Stimulated activated naive B cell treated with anti-CD40 and anti-IgM and Interleukin-4, amounts not matched to agents 10 μg/mL and 1 μg/mL and 100 μg/mL, for 72 hours (primary cell): Measurements from ENCODE around the gene PDZRN3.

ENCODE experiments used
- ATAC-seq, 2 donors: fragments of 150-1000 bp; cut with Tn5 transposase; replicated peaks; 2 replicates each; pipeline ENCODE4 v1.10.0; 2021; ENCODE audit warnings: moderate library complexity in 1 of 2
- DNase-seq: peaks from one replicate; pipeline ENCODE4 v3.0.0; 2021
- H3K27ac Mint-ChIP-seq: one replicate; pipeline ENCODE4 v1.8.0; 2022; ENCODE audit warnings: mild to moderate bottlenecking, mixed read lengths
- H3K27me3 Mint-ChIP-seq, 2 donors: one replicate each; pipeline ENCODE4 v1.8.0; 2022; ENCODE audit warnings: mixed read lengths in 2 of 2
- H3K36me3 Mint-ChIP-seq, 2 donors: one replicate each; pipeline ENCODE4 v1.8.0; 2022; ENCODE audit warnings: mixed read lengths in 2 of 2, mild to moderate bottlenecking in 1 of 2
- H3K4me1 Mint-ChIP-seq, 2 donors: one replicate each; pipeline ENCODE4 v1.8.0; 2022; ENCODE audit warnings: mixed read lengths in 2 of 2, mild to moderate bottlenecking in 1 of 2
- H3K4me3 Mint-ChIP-seq, 2 donors: one replicate each; pipeline ENCODE4 v1.8.0; 2022; ENCODE audit warnings: mild to moderate bottlenecking in 2 of 2, mixed read lengths in 2 of 2, moderate library complexity in 1 of 2
- H3K9me3 Mint-ChIP-seq, 2 donors: one replicate each; pipeline ENCODE4 v1.8.0; 2022; ENCODE audit warnings: mixed read lengths in 2 of 2, mild to moderate bottlenecking in 1 of 2

Gene PDZRN3

GRCh38 chr3:73624821-73625665 is at the start of gene PDZRN3:
PDZRN3 (minus strand) TSS chr3:73624941.
- H3K4me3 Mint-ChIP-seq: no peak within 1 kb of the TSS
- no peak within 1 kb of the TSS for H3K27ac Mint-ChIP-seq
- H3K27me3 Mint-ChIP-seq: peaks cover 22 to 32% of the 10 kb centered on the region in 2 donors
- peaks cover 0 to 4% of the 10 kb centered on the region in 2 donors for H3K9me3 Mint-ChIP-seq
- H3K4me1 Mint-ChIP-seq: no peaks in the 10 kb centered on the region
- ATAC-seq (no peak), DNase-seq (no peak)
- no peaks in the 10 kb centered on the region for H3K36me3 Mint-ChIP-seq

GRCh38 chr3:73674280-73674679 is 49.5 kb upstream of the PDZRN3 start:
- Mint-ChIP-seq H3K27me3 (no peaks in the 10 kb centered on the region), H3K27ac (no peak overlapping the region), H3K4me3 (no peak overlapping the region), H3K36me3 (no peaks in the 10 kb centered on the region), H3K9me3 (peaks cover 0 to 7% of the 10 kb centered on the region in 2 donors), H3K4me1 (no peaks in the 10 kb centered on the region)
- ATAC-seq (no peak), DNase-seq (no peak)

GRCh38 chr3:73669260-73669659 is 44.5 kb upstream of the PDZRN3 start:
- DNase-seq: no peak

GRCh38 chr3:73668391-73668790 is 43.6 kb upstream of the PDZRN3 start:
- Mint-ChIP-seq H3K4me1 (no peaks in the 10 kb centered on the region), H3K27ac (no peak overlapping the region), H3K4me3 (no peak overlapping the region), H3K9me3 (peaks cover 2 to 3% of the 10 kb centered on the region in 2 donors), H3K27me3 (no peaks in the 10 kb centered on the region), H3K36me3 (no peaks in the 10 kb centered on the region)
- ATAC-seq (no peak), DNase-seq (no peak)

More at GRCh38 chr3:73669260-73669659, 44.5 kb upstream of the PDZRN3 start:
- no peak for ATAC-seq
- no peak overlapping the region for H3K27ac Mint-ChIP-seq
- no peak overlapping the region for H3K4me3 Mint-ChIP-seq
- peaks cover 2 to 5% of the 10 kb centered on the region in 2 donors for H3K9me3 Mint-ChIP-seq
- no peaks in the 10 kb centered on the region for H3K4me1 Mint-ChIP-seq
- H3K36me3 Mint-ChIP-seq: no peaks in the 10 kb centered on the region
- no peaks in the 10 kb centered on the region for H3K27me3 Mint-ChIP-seq

GRCh38 chr3:73667889-73668288 is 43.1 kb upstream of the PDZRN3 start:
- ATAC-seq (no peak), DNase-seq (no peak)
- Mint-ChIP-seq H3K27me3 (no peaks in the 10 kb centered on the region), H3K9me3 (peaks cover 0 to 2% of the 10 kb centered on the region in 2 donors), H3K27ac (no peak overlapping the region), H3K36me3 (no peaks in the 10 kb centered on the region), H3K4me1 (no peaks in the 10 kb centered on the region), H3K4me3 (no peak overlapping the region)

GRCh38 chr3:73665286-73665685 is 40.5 kb upstream of the PDZRN3 start:
- Mint-ChIP-seq H3K27ac (no peak overlapping the region), H3K9me3 (peaks cover 0 to 2% of the 10 kb centered on the region in 2 donors)

GRCh38 chr3:73664389-73664788 is 39.6 kb upstream of the PDZRN3 start:
- H3K27ac Mint-ChIP-seq: no peak overlapping the region
- H3K27me3 Mint-ChIP-seq: no peaks in the 10 kb centered on the region
- H3K4me3 Mint-ChIP-seq: no peak overlapping the region
- H3K36me3 Mint-ChIP-seq: no peaks in the 10 kb centered on the region
- no peak for ATAC-seq
- no peak for DNase-seq
- peaks cover 2 to 4% of the 10 kb centered on the region in 2 donors for H3K9me3 Mint-ChIP-seq
- no peaks in the 10 kb centered on the region for H3K4me1 Mint-ChIP-seq

More at GRCh38 chr3:73665286-73665685, 40.5 kb upstream of the PDZRN3 start:
- Mint-ChIP-seq H3K36me3 (no peaks in the 10 kb centered on the region), H3K27me3 (no peaks in the 10 kb centered on the region), H3K4me1 (no peaks in the 10 kb centered on the region), H3K4me3 (no peak overlapping the region)
- no peak for ATAC-seq
- DNase-seq: no peak

- Mint-ChIP-seq H3K27ac (no peak overlapping the region), H3K9me3 (peaks cover 2 to 6% of the 10 kb centered on the region in 2 donors), H3K36me3 (no peaks in the 10 kb centered on the region), H3K4me3 (no peak overlapping the region), H3K27me3 (no peaks in the 10 kb centered on the region), H3K4me1 (no peaks in the 10 kb centered on the region)
- ATAC-seq: no peak
- DNase-seq: no peak
Observed at GRCh38 chr3:73663495-73663894, 38.8 kb upstream of the PDZRN3 start.

GRCh38 chr3:73661265-73661664 is 36.5 kb upstream of the PDZRN3 start:
- H3K4me3 Mint-ChIP-seq: no peak overlapping the region
- no peaks in the 10 kb centered on the region for H3K4me1 Mint-ChIP-seq
- H3K36me3 Mint-ChIP-seq: no peaks in the 10 kb centered on the region
- peaks cover 2 to 6% of the 10 kb centered on the region in 2 donors for H3K9me3 Mint-ChIP-seq
- H3K27ac Mint-ChIP-seq: no peak overlapping the region
- no peak for DNase-seq
- ATAC-seq: no peak
- no peaks in the 10 kb centered on the region for H3K27me3 Mint-ChIP-seq

- Mint-ChIP-seq H3K36me3 (no peaks in the 10 kb centered on the region), H3K27me3 (no peaks in the 10 kb centered on the region), H3K9me3 (peaks cover 0 to 6% of the 10 kb centered on the region in 2 donors), H3K4me3 (no peak overlapping the region), H3K4me1 (no peaks in the 10 kb centered on the region), H3K27ac (no peak overlapping the region)
- DNase-seq: no peak
- no peak for ATAC-seq
Observed at GRCh38 chr3:73658227-73658626, 33.5 kb upstream of the PDZRN3 start.

- H3K9me3 Mint-ChIP-seq: peaks cover 0 to 9% of the 10 kb centered on the region in 2 donors
- H3K4me3 Mint-ChIP-seq: no peak overlapping the region
- no peak overlapping the region for H3K27ac Mint-ChIP-seq
- no peaks in the 10 kb centered on the region for H3K36me3 Mint-ChIP-seq
- ATAC-seq (no peak), DNase-seq (no peak)
- no peaks in the 10 kb centered on the region for H3K27me3 Mint-ChIP-seq
- H3K4me1 Mint-ChIP-seq: no peaks in the 10 kb centered on the region
Observed at GRCh38 chr3:73657186-73657585, 32.4 kb upstream of the PDZRN3 start.

- Mint-ChIP-seq H3K36me3 (no peaks in the 10 kb centered on the region), H3K4me3 (no peak overlapping the region), H3K9me3 (peaks cover 0 to 9% of the 10 kb centered on the region in 2 donors), H3K27me3 (no peaks in the 10 kb centered on the region), H3K27ac (no peak overlapping the region), H3K4me1 (no peaks in the 10 kb centered on the region)
- ATAC-seq (no peak), DNase-seq (no peak)
Observed at GRCh38 chr3:73656241-73656890, 31.6 kb upstream of the PDZRN3 start.

GRCh38 chr3:73655197-73655596 is 30.5 kb upstream of the PDZRN3 start:
- Mint-ChIP-seq H3K4me3 (no peak overlapping the region), H3K4me1 (no peaks in the 10 kb centered on the region), H3K9me3 (peaks cover 0 to 9% of the 10 kb centered on the region in 2 donors), H3K36me3 (no peaks in the 10 kb centered on the region), H3K27ac (no peak overlapping the region), H3K27me3 (no peaks in the 10 kb centered on the region)
- no peak for DNase-seq
- ATAC-seq: no peak

- Mint-ChIP-seq H3K36me3 (no peaks in the 10 kb centered on the region), H3K27me3 (no peaks in the 10 kb centered on the region), H3K4me3 (no peak overlapping the region), H3K27ac (no peak overlapping the region), H3K9me3 (peaks cover 0 to 3% of the 10 kb centered on the region in 2 donors), H3K4me1 (no peaks in the 10 kb centered on the region)
- DNase-seq: no peak
- no peak for ATAC-seq
Observed at GRCh38 chr3:73653877-73654276, 29.1 kb upstream of the PDZRN3 start.

- H3K27me3 Mint-ChIP-seq: no peaks in the 10 kb centered on the region
- ATAC-seq: no peak
- H3K4me1 Mint-ChIP-seq: no peaks in the 10 kb centered on the region
- DNase-seq: no peak
- H3K4me3 Mint-ChIP-seq: no peak overlapping the region
- peaks cover 0 to 3% of the 10 kb centered on the region in 2 donors for H3K9me3 Mint-ChIP-seq
- H3K36me3 Mint-ChIP-seq: no peaks in the 10 kb centered on the region
- H3K27ac Mint-ChIP-seq: no peak overlapping the region
Observed at GRCh38 chr3:73653351-73653750, 28.6 kb upstream of the PDZRN3 start.
